Cardiac septum (tissue), 1 donor: ENCODE measurements around the gene WNT9B. TPM values are rescaled to one million over a fixed set of nuclear protein-coding genes. Genes with fewer than 3 reads are reported as not detected.

Experiments
- DNase-seq: peaks from one replicate; pipeline ENCODE4 v3.0.0-alpha.2; 2020; ENCODE audit warnings: low spot score
- intact Hi-C: fragments of 100-400 bp; cut with DNase I; formaldehyde crosslinking; loops from one replicate; pipeline ENCODE4 v1.14.0; 2022
- total RNA-seq: library from RNA; stranded (reverse); fragmentation: NEBNext Ultra II Directional; extraction: Animal tissue kit (Norgen Biotek cat#: 25700); gene quantifications from one replicate; pipeline ENCODE4 v1.2.1, GENCODE V29; 2021
- donor health status: DM: no; HTN: no; CAD: no.

WNT9B gene
- total RNA-seq, 1 donor from 2014 or later = 0.62 TPM

DNA sequence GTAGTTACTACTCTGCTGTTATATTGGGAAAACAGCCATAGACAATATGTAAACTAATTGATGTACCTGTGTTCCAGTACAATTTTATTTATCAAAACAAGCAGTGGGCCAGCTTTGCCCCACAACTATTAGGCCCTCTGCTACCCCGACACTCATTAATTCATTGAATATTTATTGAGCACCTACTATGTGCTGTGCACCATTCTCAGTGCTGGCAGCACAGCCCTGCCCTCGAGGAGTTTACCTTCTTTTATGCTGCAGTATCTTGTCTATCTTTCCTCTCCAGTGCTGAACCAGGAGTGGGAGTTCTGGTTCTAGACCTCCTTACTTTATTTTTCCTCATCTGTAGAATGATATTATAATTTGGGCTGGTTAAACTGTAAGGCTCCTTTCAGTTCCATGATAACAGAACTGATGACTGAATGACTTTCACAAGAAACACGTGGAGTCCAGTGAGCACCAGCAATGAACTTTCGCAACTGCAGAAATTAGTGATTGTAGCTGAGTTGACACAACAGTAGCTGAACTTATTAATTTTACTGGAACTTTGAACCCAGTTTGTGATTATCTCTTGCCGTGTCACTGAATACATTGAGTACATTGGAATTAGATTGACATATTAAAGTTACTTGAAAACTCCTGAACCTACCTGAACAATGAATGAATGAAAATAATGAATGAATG, 73.9 kb downstream of the WNT9B start:
- no peak for DNase-seq
- intact Hi-C loops = no loop called here

DNA sequence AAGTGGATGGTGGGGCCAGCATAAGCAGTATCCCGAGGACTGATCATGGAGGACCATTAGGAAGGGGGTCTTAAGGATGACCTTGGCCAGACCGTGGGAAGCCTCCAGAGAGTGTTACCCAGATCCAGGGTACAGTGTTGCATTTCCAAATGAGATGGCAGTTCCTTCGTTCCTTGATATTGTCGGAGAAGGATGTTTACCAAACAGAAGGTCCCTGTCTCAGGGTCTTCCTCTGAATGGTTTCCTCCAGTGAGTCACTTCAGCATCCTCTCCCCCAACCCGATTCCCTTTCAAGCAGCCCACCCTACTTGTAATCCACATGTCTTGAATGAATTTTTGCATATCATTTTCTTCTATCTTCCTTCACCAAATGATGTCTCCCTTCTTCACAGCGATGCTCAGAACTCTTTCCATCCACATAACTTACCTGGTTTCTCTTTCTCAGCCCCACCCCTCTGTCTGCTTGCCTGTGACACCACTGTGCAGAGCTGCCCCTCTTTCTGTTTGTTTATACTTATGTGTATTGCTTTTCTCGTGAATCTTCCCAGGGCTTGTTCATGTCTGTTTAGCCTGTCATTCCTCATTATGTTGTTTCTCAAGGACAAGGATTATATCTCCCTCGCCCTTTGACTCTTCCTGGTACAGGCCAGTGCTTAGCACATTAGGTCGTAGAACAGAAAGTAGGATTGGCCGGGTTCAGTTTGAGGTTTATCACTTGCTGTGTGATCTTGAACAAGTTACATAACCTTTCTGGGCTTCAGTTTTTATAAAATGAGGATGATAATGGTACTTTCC, 77.3 kb downstream of the WNT9B start:
- DNase-seq = no peak
- intact Hi-C loops = no loop called here

DNA sequence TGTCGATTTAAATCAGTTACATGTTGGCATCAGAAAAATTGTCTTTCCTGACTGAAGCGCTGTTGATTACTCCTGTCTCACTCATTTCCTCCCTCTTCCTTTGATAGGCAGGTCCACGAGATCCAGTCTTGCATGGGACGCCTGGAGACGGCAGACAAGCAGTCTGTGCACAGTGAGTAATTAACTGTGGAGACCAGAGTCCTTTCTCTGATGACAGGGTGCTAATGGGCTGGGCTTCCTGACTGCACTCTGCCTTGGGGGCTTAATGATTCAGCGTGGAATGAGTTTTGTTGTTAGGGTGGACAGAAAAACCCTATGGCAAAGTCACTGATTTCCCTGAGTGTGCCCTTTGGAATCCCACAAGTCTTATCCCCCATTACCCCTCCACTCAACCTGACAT, 78.0 kb downstream of the WNT9B start:
- intact Hi-C loops = no loop called here
- DNase-seq = no peak

DNA sequence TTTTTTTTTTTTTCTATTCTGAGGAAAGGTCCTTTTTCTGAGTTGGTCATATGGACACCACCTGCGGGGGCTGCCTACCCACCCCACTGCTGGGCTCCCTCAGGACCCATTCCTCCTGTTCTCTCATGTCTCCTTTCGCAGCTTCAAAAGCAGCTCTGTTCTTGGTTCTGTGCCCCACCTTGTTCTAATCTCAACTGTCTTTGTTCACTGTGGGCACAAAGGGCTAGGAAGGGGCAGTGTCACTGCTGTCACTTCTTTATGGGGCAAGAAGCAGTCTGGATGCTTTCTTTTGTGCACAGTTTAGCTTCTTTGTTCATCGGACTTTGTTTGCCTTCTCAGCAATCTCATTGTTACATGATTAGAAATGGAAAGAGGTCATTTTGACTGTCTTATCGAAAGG, 78.7 kb downstream of the WNT9B start:
- no peak for DNase-seq
- intact Hi-C loops = no loop called here

DNA sequence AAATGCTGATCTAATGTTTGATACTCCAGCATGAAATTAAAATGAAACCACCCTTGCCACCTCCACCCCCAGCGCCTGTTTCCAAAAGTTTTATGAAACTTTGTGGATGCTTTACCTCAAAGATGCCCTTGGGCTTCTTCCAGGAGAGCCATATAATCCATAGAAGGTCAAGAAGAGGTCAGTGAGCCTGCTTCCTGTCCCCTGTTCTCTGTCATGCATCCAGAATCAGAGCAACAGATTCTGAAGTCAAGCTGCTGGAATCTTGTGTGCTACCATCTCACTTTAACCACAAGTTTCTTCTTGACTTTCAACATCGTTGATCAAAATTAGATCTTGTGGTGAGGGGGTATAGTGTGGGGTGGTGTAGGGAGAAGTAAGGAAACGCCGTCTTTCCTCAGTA, 80.2 kb downstream of the WNT9B start:
- intact Hi-C loops = no loop called here
- DNase-seq = no peak

DNA sequence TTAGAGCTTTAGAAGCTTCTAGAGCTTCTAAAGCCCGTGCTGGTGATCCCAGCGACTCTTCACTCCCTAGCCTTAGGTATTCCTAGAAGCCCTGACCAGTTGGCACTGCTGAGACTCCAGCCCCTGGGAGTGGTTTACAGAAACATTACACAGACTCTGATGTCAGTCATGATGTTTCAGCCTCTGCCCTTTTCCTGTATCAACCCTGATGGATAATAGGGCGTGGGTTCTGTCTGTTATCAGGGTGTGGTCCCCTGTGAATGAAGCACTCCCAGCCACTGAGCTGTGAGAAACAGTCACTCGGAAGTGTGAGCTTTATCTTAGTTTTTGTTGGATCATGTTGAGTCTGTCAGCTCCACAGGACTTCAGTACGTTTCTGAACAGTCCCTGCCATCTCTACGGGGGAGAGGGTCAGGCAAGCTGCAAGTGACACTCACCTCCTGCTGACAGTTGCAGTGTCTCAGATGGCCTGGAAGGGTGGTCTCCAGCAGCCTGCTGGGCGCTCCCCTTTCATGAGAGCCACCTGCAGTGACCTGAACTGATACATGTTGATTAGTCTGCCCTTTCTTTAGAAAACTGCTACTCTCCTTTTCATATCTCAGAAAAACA, 84.4 kb downstream of the WNT9B start:
- DNase-seq = no peak
- intact Hi-C loops = no loop called here

Other genes with a start within 250 kb of the WNT9B start
- 0.89 TPM for gene WNT3, start 32.9 kb upstream of the WNT9B start, total RNA-seq
- gene GOSR2, start 71.6 kb downstream of the WNT9B start, total RNA-seq = 45.9 TPM
- 0.38 TPM for gene RPRML, start 127.7 kb downstream of the WNT9B start, total RNA-seq